HG03095 (cell line): ENCODE data around the gene IAH1.

ENCODE experiments used
- ATAC-seq: cut with Tn5 transposase; IDR thresholded peaks from one replicate; pipeline ENCODE4 v1.9.1; 2021; ENCODE audit warnings: moderate library complexity; ENCODE audit not compliant: unreplicated experiment

IAH1 gene

GRCh38 chr2:9474361-9475057, at the start of gene IAH1:
Gene IAH1, plus strand, starts transcription at chr2:9474551. Its CDS starts 16 bp downstream, at chr2:9474567.
- ATAC-seq, result peak; percentile 70

- no peak for ATAC-seq
Measured at GRCh38 chr2:9428965-9429577, 45.3 kb upstream of the IAH1 start.

- no peak for ATAC-seq
Measured at GRCh38 chr2:9430316-9431293, 43.7 kb upstream of the IAH1 start.

- no peak for ATAC-seq
Measured at GRCh38 chr2:9434489-9434888, 39.9 kb upstream of the IAH1 start.

- no peak for ATAC-seq
Measured at GRCh38 chr2:9439536-9439935, 34.8 kb upstream of the IAH1 start.

- no peak for ATAC-seq
Measured at GRCh38 chr2:9440058-9440727, 34.2 kb upstream of the IAH1 start.

- no peak for ATAC-seq
Measured at GRCh38 chr2:9441556-9441955, 32.8 kb upstream of the IAH1 start.

- no peak for ATAC-seq
Measured at GRCh38 chr2:9443526-9443925, 30.8 kb upstream of the IAH1 start.

GRCh38 chr2:9445089-9445488, 29.3 kb upstream of the IAH1 start:
- no peak for ATAC-seq

- no peak for ATAC-seq
Measured at GRCh38 chr2:9451231-9451630, 23.1 kb upstream of the IAH1 start.

GRCh38 chr2:9460441-9461017, 13.8 kb upstream of the IAH1 start:
- ATAC-seq, result no peak

- no peak for ATAC-seq
Measured at GRCh38 chr2:9461079-9461478, 13.3 kb upstream of the IAH1 start.

- ATAC-seq, result no peak
Measured at GRCh38 chr2:9462313-9462712, 12.0 kb upstream of the IAH1 start.

GRCh38 chr2:9462886-9463697, 11.3 kb upstream of the IAH1 start:
- ATAC-seq, result no peak

- ATAC-seq, result no peak
Measured at GRCh38 chr2:9463698-9464034, 10.7 kb upstream of the IAH1 start.

GRCh38 chr2:9465170-9465569, 9.2 kb upstream of the IAH1 start:
- ATAC-seq, result no peak

GRCh38 chr2:9466147-9466683, 8.1 kb upstream of the IAH1 start:
- no peak for ATAC-seq

GRCh38 chr2:9467687-9468086, 6.7 kb upstream of the IAH1 start:
- ATAC-seq, result no peak

- ATAC-seq, result no peak
Measured at GRCh38 chr2:9471206-9471605, 3.1 kb upstream of the IAH1 start.

- ATAC-seq, result no peak
Measured at GRCh38 chr2:9472511-9472910, 1.8 kb upstream of the IAH1 start.
